ENCODE data around the gene TIMP3.

Gene TIMP3

DNA sequence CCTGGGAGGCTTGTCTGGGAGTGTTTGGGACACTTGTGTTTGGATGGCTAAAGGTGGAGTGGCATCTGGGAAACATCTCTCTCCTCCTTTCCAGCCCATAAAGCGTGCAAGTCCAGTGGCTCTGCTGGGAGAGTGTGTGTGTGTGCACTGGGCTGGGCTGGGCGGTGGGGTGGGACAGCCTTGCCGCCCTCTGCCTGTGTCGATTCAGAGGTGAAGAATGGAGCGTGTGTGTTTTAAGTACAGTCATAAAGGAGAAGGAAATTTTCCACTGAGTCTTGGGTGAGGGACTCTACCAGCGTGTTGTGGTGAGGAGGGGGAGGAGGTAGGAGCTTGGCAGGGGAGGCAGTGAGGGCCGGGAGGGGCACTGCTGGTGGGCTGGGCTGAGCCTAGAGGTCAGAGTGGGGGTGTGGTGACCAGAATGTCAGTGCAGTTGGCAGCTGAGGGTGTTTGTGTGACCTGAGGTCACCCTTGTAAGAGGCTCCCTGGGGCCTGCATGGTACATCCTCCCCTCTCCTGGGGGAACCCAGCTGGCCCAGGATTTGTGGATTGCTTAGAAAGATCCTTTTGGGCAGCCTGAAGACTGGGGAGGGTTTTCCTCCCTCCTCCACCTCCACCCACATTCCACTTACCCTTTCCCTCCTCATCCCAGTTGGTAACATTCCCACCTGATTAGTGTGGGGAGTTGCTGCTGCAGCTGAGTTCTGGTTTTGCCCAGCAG lies 1.7 kb downstream of the TIMP3 start (continued):
- TF ChIP-seq, protein P1, sequence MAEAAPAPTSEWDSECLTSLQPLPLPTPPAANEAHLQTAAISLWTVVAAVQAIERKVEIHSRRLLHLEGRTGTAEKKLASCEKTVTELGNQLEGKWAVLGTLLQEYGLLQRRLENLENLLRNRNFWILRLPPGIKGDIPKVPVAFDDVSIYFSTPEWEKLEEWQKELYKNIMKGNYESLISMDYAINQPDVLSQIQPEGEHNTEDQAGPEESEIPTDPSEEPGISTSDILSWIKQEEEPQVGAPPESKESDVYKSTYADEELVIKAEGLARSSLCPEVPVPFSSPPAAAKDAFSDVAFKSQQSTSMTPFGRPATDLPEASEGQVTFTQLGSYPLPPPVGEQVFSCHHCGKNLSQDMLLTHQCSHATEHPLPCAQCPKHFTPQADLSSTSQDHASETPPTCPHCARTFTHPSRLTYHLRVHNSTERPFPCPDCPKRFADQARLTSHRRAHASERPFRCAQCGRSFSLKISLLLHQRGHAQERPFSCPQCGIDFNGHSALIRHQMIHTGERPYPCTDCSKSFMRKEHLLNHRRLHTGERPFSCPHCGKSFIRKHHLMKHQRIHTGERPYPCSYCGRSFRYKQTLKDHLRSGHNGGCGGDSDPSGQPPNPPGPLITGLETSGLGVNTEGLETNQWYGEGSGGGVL (tag by site-specific recombination; IDR thresholded peaks at IDR 0.05) = peak; percentile 90
- TF ChIP-seq ZFHX2 (tag by site-specific recombination; conservative IDR thresholded peaks at IDR 0.05) (peak; percentile 89), ZNF707 (tag by site-specific recombination; IDR thresholded peaks at IDR 0.05) (no peak), ZNF76 (tag by site-specific recombination; IDR thresholded peaks at IDR 0.05; ENCODE audit: borderline replicate concordance, low read depth) (peak; percentile 67), ZBTB7A (tag by site-specific recombination; IDR thresholded peaks at IDR 0.05; ENCODE audit: low read depth) (no peak), ZNF114 (tag by site-specific recombination; IDR thresholded peaks at IDR 0.05) (no peak), ZIC2 (tag by site-specific recombination; IDR thresholded peaks at IDR 0.05) (peak; percentile 60)

DNA sequence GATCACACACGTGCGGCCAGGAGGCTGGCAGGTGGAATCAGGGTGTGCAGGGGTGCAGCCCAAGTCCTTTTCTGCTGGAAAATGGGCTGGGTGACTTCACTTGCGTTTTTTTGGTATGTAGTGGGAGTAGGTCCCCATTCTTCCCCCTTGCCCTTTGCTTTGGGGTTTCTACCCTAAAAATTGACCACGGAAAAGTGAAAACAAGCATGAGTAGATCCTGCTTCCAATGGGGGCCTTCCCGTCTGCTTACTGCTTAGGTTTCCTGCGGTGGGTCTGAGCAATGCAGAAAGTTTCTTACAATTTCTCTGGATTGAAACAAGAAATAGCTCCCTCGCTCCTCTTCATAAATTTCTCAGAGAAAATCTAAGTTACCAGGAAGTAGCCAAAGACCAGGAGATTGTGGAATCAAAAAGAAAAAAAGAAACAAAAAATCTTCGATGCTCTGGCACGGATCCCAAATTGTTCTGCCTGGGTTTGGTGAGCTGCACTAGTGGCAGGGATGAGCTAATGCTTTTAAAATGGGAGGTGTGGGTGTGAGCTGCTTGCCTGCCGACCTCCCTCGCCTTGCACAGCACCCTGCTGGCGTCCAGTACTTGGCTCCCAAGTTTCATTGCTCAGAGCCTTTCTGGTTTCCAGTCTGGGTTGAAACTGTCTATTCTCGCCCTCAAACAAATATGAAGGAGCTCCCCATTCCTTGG lies 2.4 kb downstream of the TIMP3 start:
- Histone ChIP-seq H3K4me1 (ENCODE audit: control insufficient read depth, insufficient read depth, low read length) (peaks cover 18% of the 10 kb centered on the region), H3K9me3 (ENCODE audit: control insufficient read depth, insufficient read depth, low read depth, low read length) (no peaks in the 10 kb centered on the region), H3K27ac (ENCODE audit: extremely low read depth, low read depth, low read length) (no peak overlapping the region), H3K36me3 (ENCODE audit: control insufficient read depth in 2 of 2, insufficient read depth in 1 of 2, low read length in 2 of 2) (no peaks in the 10 kb centered on the region), H3K4me3 (ENCODE audit: low read depth, low read length) (peak overlapping the region; percentile 15; the same call in 1 of the 2 replicates)
- peak; percentile 83 for TF ChIP-seq ZNF600 (tag by site-specific recombination; IDR thresholded peaks at IDR 0.05)
- TF ChIP-seq ZNF202 (tag by site-specific recombination; IDR thresholded peaks at IDR 0.05; ENCODE audit: borderline replicate concordance) = no peak
- TF ChIP-seq, protein P2, sequence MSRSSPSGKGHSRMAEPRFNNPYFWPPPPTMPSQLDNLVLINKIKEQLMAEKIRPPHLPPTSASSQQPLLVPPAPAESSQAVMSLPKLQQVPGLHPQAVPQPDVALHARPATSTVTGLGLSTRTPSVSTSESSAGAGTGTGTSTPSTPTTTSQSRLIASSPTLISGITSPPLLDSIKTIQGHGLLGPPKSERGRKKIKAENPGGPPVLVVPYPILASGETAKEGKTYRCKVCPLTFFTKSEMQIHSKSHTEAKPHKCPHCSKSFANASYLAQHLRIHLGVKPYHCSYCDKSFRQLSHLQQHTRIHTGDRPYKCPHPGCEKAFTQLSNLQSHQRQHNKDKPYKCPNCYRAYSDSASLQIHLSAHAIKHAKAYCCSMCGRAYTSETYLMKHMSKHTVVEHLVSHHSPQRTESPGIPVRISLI (tag by site-specific recombination; IDR thresholded peaks at IDR 0.05) = 0 out of 2 replicates have a peak, but pooled peaks have one; percentile 21
- TF ChIP-seq, protein P3, sequence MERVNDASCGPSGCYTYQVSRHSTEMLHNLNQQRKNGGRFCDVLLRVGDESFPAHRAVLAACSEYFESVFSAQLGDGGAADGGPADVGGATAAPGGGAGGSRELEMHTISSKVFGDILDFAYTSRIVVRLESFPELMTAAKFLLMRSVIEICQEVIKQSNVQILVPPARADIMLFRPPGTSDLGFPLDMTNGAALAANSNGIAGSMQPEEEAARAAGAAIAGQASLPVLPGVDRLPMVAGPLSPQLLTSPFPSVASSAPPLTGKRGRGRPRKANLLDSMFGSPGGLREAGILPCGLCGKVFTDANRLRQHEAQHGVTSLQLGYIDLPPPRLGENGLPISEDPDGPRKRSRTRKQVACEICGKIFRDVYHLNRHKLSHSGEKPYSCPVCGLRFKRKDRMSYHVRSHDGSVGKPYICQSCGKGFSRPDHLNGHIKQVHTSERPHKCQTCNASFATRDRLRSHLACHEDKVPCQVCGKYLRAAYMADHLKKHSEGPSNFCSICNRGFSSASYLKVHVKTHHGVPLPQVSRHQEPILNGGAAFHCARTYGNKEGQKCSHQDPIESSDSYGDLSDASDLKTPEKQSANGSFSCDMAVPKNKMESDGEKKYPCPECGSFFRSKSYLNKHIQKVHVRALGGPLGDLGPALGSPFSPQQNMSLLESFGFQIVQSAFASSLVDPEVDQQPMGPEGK (tag by site-specific recombination; IDR thresholded peaks at IDR 0.05) = 0 out of 2 replicates have a peak, but pooled peaks have one; percentile 21
- TF ChIP-seq ZNF548 (tag by site-specific recombination; IDR thresholded peaks at IDR 0.05) = no peak
- peak; percentile 15; the same call in 1 of the 2 replicates for TF ChIP-seq ZIC2 (tag by site-specific recombination; IDR thresholded peaks at IDR 0.05)
- TF ChIP-seq, protein P4, sequence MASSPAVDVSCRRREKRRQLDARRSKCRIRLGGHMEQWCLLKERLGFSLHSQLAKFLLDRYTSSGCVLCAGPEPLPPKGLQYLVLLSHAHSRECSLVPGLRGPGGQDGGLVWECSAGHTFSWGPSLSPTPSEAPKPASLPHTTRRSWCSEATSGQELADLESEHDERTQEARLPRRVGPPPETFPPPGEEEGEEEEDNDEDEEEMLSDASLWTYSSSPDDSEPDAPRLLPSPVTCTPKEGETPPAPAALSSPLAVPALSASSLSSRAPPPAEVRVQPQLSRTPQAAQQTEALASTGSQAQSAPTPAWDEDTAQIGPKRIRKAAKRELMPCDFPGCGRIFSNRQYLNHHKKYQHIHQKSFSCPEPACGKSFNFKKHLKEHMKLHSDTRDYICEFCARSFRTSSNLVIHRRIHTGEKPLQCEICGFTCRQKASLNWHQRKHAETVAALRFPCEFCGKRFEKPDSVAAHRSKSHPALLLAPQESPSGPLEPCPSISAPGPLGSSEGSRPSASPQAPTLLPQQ (tag by site-specific recombination; IDR thresholded peaks at IDR 0.05) = 0 out of 2 replicates have a peak, but pooled peaks have one; percentile 26
- peak; percentile 67 for TF ChIP-seq EGR2 (tag by site-specific recombination; IDR thresholded peaks at IDR 0.05; ENCODE audit: low read depth)
- no peak for TF ChIP-seq ZNF10 (tag by site-specific recombination; IDR thresholded peaks at IDR 0.05)
- TF ChIP-seq ZFHX2 (tag by site-specific recombination; conservative IDR thresholded peaks at IDR 0.05) = peak; percentile 77
- CTCF ChIA-PET = interaction anchor here (0.6 to 2.1 kb wide), 7 partner anchors 9 to 276 kb away, joined by 3 to 9 read pairs (median 4); no protein-coding TSS in a partner anchor
- POLR2A ChIA-PET = no interaction called here

All from HEK293 (cell line).